Tibial nerve (tissue), 4 donors: Measurements from ENCODE around the gene TM9SF3.

Source experiments
- CTCF ChIP-seq, 5 experiments: fragments of 200-600 bp in 3 of 5; fragments of 450-650 bp in 2 of 5; sonication (generic) in 3 of 5; IDR thresholded peaks; one replicate each; pipeline ENCODE4 v1.5.1; 2016 to 2019; ENCODE audit warnings: antibody characterized with exemption in 5 of 5, mild to moderate bottlenecking in 3 of 5, moderate library complexity in 2 of 5
- EP300 ChIP-seq, 2 donors: sonication (generic); formaldehyde crosslinking; IDR thresholded peaks; one replicate each; pipeline ENCODE4 v1.6.1; 2017; ENCODE audit warnings: antibody characterized with exemption in 2 of 2, mild to moderate bottlenecking in 1 of 2
- POLR2A ChIP-seq, 2 donors: fragments of 450-650 bp; IDR thresholded peaks; one replicate each; pipeline ENCODE4 v1.6.1; 2017; ENCODE audit warnings: antibody characterized with exemption in 2 of 2, mild to moderate bottlenecking in 2 of 2, moderate library complexity in 2 of 2

- TF ChIP-seq CTCF (IDR thresholded peaks at IDR 0.05) (no peak), POLR2A (IDR thresholded peaks at IDR 0.05) (no peak), EP300 (IDR thresholded peaks at IDR 0.05) (no peak)
Observed at GRCh38 chr10:96482815-96483588, 103.8 kb downstream of the TM9SF3 start.
